ENCODE measurements around the gene TMC6. TPM values are rescaled to one million over a fixed set of nuclear protein-coding genes. Genes with fewer than 3 reads are reported as not detected.

Gene TMC6
- total and polyA plus RNA-seq, 2 of the 13 experiments (the other 11 are each of a cell fraction or from before 2014, with no cell fraction given): 48.4 to 99.1 TPM

- peak; percentile 98 for TF ChIP-seq IKZF5 (CRISPR knock-in tag; IDR thresholded peaks at IDR 0.05)
- no peak for TF ChIP-seq FOXP1 (IDR thresholded peaks at IDR 0.05)
- peak; percentile 22; the same call in 1 of the 2 replicates for TF ChIP-seq FOXP1 (CRISPR knock-in tag; IDR thresholded peaks at IDR 0.05)
- TF ChIP-seq ZNF614 (CRISPR knock-in tag; IDR thresholded peaks at IDR 0.05; ENCODE audit: borderline replicate concordance): peak; percentile 57; the same call in 1 of the 2 replicates
- TF ChIP-seq HIVEP1 (CRISPR knock-in tag; IDR thresholded peaks at IDR 0.05): no peak
- TF ChIP-seq ZNF713 (CRISPR knock-in tag; IDR thresholded peaks at IDR 0.05): no peak
- TF ChIP-seq CTCF (CRISPR knock-in tag; IDR thresholded peaks at IDR 0.05): peak; percentile 37; the same call in 1 of the 2 replicates
- no peak; the same call in 1 of the 2 replicates for TF ChIP-seq ZNF598 (CRISPR knock-in tag; IDR thresholded peaks at IDR 0.05; ENCODE audit: borderline replicate concordance)
- TF ChIP-seq ZMYM2 (CRISPR knock-in tag; IDR thresholded peaks at IDR 0.05): peak; percentile 65; the same call in 1 of the 2 replicates
- peak; percentile 32; the same call in 1 of the 2 replicates for TF ChIP-seq ZNF451 (CRISPR knock-in tag; IDR thresholded peaks at IDR 0.05)
- TF ChIP-seq ZNF746 (CRISPR knock-in tag; IDR thresholded peaks at IDR 0.05): peak; percentile 87; the same call in 1 of the 2 replicates
- no peak for TF ChIP-seq SOX13 (IDR thresholded peaks at IDR 0.05)
- peak in 1 of 2 experiments; percentile 29; a peak in 1 of 4 replicates for TF ChIP-seq SOX13 (CRISPR knock-in tag; conservative IDR thresholded peaks at IDR 0.05 in 1 of 2, IDR thresholded peaks at IDR 0.05 in 1 of 2)
- TF ChIP-seq HMGXB4 (CRISPR knock-in tag; IDR thresholded peaks at IDR 0.05; ENCODE audit: borderline replicate concordance in 1 of 2, low read depth in 1 of 2): no peak; a peak in 1 of 4 replicates
- 0 out of 2 replicates have a peak, but pooled peaks have one; percentile 31 for TF ChIP-seq MXD3 (CRISPR knock-in tag; IDR thresholded peaks at IDR 0.05)
- TF ChIP-seq THAP7 (CRISPR knock-in tag; IDR thresholded peaks at IDR 0.05): no peak; the same call in 1 of the 2 replicates
- no peak for TF ChIP-seq ZBTB49 (CRISPR knock-in tag; IDR thresholded peaks at IDR 0.05; ENCODE audit: borderline replicate concordance)
- peak; percentile 85 for TF ChIP-seq GABPB1 (CRISPR knock-in tag; IDR thresholded peaks at IDR 0.05)
- peak; percentile 21; the same call in 1 of the 2 replicates for TF ChIP-seq POLR2AphosphoS5 (IDR thresholded peaks at IDR 0.05; ENCODE audit: low read depth, low read length)
Measured at GRCh38 chr17:78130437-78131101, 2.0 kb upstream of the TMC6 start, which contains the start of gene TMC8 (continued).

Data from HepG2 (cell line).